ENCODE data around the gene PLEKHJ1.

The PLEKHJ1 gene

DNA sequence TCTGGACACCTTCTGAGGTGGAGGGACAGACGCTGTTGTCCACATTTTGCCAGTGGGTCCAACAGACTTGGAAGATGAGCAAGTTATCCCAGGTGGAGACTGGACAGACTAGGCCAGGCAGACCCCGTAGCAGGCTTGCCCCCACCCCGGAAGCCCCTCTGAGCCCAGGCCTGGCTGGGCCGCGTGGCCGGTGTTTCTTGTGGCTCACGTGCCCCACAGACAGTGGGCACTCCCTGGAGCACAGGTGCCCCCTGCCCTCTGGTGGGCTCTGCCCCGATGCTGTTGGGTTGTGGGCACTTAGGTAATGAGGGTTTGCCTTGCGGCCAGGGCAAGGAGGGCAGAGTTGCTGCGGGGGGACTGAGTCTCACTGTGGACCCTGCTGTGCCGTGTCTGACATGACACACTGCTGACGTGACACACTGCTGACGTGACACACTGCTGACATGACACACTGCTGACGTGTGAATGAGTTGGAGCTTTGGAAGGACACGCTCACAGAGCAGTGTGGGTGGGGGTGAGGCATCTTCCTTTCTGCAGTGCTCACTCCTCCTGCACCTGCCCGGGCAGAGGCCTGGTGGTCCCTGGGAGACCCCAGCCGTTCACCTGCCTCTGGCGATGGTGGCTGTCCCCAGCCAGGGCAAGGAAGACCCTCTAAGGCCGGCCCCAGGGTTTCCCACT is 47.3 kb downstream of the PLEKHJ1 start:
- intact Hi-C loops (cut with DNase I) = no loop called here
- no peak for DNase-seq

GRCh38 chr19:2187159-2187558 is 49.0 kb downstream of the PLEKHJ1 start:
- no peak for DNase-seq
- intact Hi-C loops (cut with DNase I) = no loop called here

DNA sequence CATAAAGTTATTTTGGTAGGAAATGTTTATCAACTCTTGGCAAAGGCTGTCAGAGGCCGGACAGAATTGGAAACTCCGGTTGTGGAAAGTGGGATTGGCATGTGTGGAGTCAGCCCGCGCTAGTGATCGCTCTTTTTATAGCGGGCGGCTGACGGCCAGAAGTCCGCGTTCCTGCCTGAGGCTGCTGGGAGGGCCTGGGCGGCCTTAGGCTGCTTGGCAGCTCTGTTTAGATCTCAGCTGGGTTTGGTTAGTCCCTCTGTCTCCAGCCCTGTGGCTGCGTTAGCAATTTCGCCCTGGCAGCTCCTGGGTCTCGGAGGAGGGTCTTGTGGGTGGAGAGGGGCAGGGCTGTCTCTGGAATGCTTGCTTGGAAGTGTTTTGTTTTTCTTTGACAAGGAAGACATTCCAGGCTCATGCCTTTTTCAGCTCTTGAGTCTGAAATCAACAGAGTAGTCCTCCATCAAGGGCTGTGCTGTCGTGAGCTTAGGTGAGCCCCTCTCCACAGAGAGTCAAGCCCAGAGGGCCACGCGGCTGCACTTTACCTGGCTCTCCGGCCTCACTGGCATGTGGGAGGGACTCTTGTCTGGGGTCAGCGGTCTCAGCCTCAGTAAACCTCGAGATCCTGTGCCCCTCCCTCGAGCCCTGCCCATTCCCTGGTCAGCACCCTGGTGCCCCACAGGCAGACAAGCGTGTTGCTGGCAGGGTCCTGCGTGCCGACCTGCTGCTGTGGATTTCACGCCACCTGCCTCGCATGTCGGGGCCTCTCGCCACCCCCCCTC is 49.9 kb downstream of the PLEKHJ1 start:
- peak in 8 of 10 donors; percentile 61 to 96 (median 69) for DNase-seq

DNA sequence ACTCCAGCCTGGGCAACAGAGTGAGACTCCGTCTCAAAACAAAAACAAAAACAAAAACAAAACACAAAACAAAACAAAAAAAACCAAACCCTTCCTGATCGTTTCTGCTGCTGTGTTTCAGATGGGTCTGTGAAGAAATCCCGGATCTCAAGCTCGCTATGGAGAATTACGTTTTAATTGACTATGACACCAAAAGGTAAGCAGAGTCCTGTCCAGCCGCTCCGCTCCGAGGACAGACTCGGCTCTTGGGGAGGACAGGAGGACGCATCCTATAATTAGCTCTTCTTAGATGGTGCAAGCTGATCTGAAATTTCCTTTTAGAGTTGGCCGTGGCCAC is 50.4 kb downstream of the PLEKHJ1 start:
- intact Hi-C loops (cut with DNase I) = no loop called here
- DNase-seq = no peak

More for the DNA sequence above, 49.9 kb downstream of the PLEKHJ1 start:
- intact Hi-C loops (cut with DNase I) = no loop called here

- DNase-seq = no peak
- intact Hi-C loops (cut with DNase I) = no loop called here
Observed at GRCh38 chr19:2184422-2184975, 51.6 kb downstream of the PLEKHJ1 start.
